Stomach (tissue), 9 donors: ENCODE measurements around the gene NXPE3. TPM values are rescaled to one million over a fixed set of nuclear protein-coding genes. Genes with fewer than 3 reads are reported as not detected.

Experiments used
- DNase-seq, 2 donors: peaks; one replicate each; pipeline versions ENCODE4 v3.0.0 to v3.0.0-alpha.2; 2013 to 2019
- H3K27ac ChIP-seq, 5 donors: fragments of 200-600 bp in 4 of 5; sonication (generic) in 4 of 5; one replicate each; pipeline ENCODE4 v1.5.1; 2013 to 2019; ENCODE audit warnings: mild to moderate bottlenecking in 1 of 5, moderate library complexity in 1 of 5
- H3K27me3 ChIP-seq, 3 donors: fragments of 200-600 bp; sonication (generic); one replicate each; pipeline ENCODE4 v1.5.1; 2017 to 2019; ENCODE audit warnings: mixed run types in 1 of 3
- H3K36me3 ChIP-seq, 4 donors: fragments of 200-600 bp; sonication (generic); 1 replicate in 3 of 4; 2 replicates in 1 of 4; pipeline ENCODE4 v1.5.1; 2016 to 2019
- H3K4me1 ChIP-seq, 4 donors: fragments of 200-600 bp; sonication (generic); one replicate each; pipeline ENCODE4 v1.5.1; 2016 to 2019
- H3K4me3 ChIP-seq, 4 donors: fragments of 200-600 bp; sonication (generic) in 3 of 4; one replicate each; pipeline ENCODE4 v1.5.1; 2016 to 2019; ENCODE audit warnings: mild to moderate bottlenecking in 1 of 4
- H3K9me3 ChIP-seq, 4 donors: fragments of 200-600 bp; sonication (generic); one replicate each; pipeline ENCODE4 v1.5.1; 2016 to 2019
- CTCF ChIP-seq, 7 experiments: fragments of 450-650 bp in 4 of 7; fragments of 200-600 bp in 3 of 7; sonication (generic) in 3 of 7; IDR thresholded peaks; one replicate each; pipeline ENCODE4 v1.5.1; 2016 to 2019; ENCODE audit warnings: antibody characterized with exemption in 7 of 7, control low read depth in 2 of 7, mild to moderate bottlenecking in 1 of 7
- EP300 ChIP-seq: sonication (generic); formaldehyde crosslinking; IDR thresholded peaks from one replicate; pipeline ENCODE4 v1.6.1; 2017; ENCODE audit warnings: antibody characterized with exemption
- POLR2A ChIP-seq, 4 donors: fragments of 450-650 bp; IDR thresholded peaks; one replicate each; pipeline ENCODE4 v1.6.1; 2016; ENCODE audit warnings: antibody characterized with exemption in 4 of 4, control low read depth in 2 of 4, mild to moderate bottlenecking in 1 of 4, moderate library complexity in 1 of 4
- POLR2AphosphoS5 ChIP-seq, 3 donors: sonication (generic); formaldehyde crosslinking; IDR thresholded peaks; one replicate each; pipeline ENCODE4 v1.6.1; 2016; ENCODE audit warnings: antibody characterized with exemption in 3 of 3
- WGBS, 5 donors: extraction: QIAGEN DNeasy Blood & Tissue Kit in 3 of 5; methylation state at CpG; one replicate each; pipeline versions ENCODE4 v1.1.5 to v1.1.7; 2013 to 2018; 5-methylcytosine and 5-hydroxymethylcytosine counted together
- intact Hi-C: fragments of 100-400 bp; cut with DNase I; formaldehyde crosslinking; loops from one replicate; pipeline ENCODE4 v1.15.1; 2023; ENCODE audit warnings: low total_unique reads
- polyA plus RNA-seq, 3 donors: library from polyadenylated mRNA; stranded (reverse); fragments of 200-250 nt; gene quantifications; one replicate each; pipeline ENCODE4 v1.2.3, GENCODE V29; 2013
- total RNA-seq, 5 donors: library from RNA; depleted of rRNA; stranded (reverse); fragments of >200 nt; gene quantifications; one replicate each; pipeline versions ENCODE4 v1.1.0 to v1.2.3, GENCODE V29; 2014 to 2016
- donor health status: healthy with polysubstance abuse.
- donor health status: Bipolar disorder and iron deficiency.
- donor health status: healthy.

NXPE3 gene
- total and polyA plus RNA-seq, 8 donors = 0.58 to 43.2 (median 6.0) TPM

GRCh38 chr3:101854608-101855304 lies 75.7 kb downstream of the NXPE3 start:
- no peaks in the 10 kb centered on the region for H3K27me3 ChIP-seq
- peak overlapping the region; percentile 60 to 100 (median 96) for H3K27ac ChIP-seq
- peaks cover 35 to 78% (median 62%) of the 10 kb centered on the region in 4 donors for H3K4me1 ChIP-seq
- no peaks in the 10 kb centered on the region for H3K9me3 ChIP-seq
- no peak for TF ChIP-seq CTCF (IDR thresholded peaks at IDR 0.05)
- peak in 2 of 3 donors; percentile 49 to 69 for TF ChIP-seq POLR2AphosphoS5 (IDR thresholded peaks at IDR 0.05)
- H3K4me3 ChIP-seq = peak overlapping the region in 2 of 4 donors; percentile 26 to 79
- H3K36me3 ChIP-seq = peaks cover 70 to 82% (median 80%) of the 10 kb centered on the region in 4 donors
- peak; percentile 55 to 71 for DNase-seq
- WGBS, 5 donors = 38 to 82% (median 42%) methylated on average over 2 of the region's 2 CpGs
- intact Hi-C loops = no loop called here

- intact Hi-C loops = no loop called here
- TF ChIP-seq POLR2A (IDR thresholded peaks at IDR 0.05) (no peak), EP300 (no peak), POLR2AphosphoS5 (IDR thresholded peaks at IDR 0.05) (peak in 1 of 3 donors; percentile 10)
These were observed 78.3 kb downstream of the NXPE3 start for GRCh38 chr3:101857301-101857741.

GRCh38 chr3:101858464-101859030 lies 79.5 kb downstream of the NXPE3 start:
- H3K27ac ChIP-seq = peak overlapping the region in 2 of 5 donors; percentile 30 to 41
- H3K9me3 ChIP-seq = no peaks in the 10 kb centered on the region
- intact Hi-C loops = no loop called here
- TF ChIP-seq EP300 = no peak
- peak in 1 of 3 donors; percentile 19 for TF ChIP-seq POLR2AphosphoS5 (IDR thresholded peaks at IDR 0.05)
- H3K27me3 ChIP-seq = no peaks in the 10 kb centered on the region
- DNase-seq = no peak
- H3K4me1 ChIP-seq = peaks cover 28 to 76% (median 45%) of the 10 kb centered on the region in 4 donors
- 60 to 71% (median 67%) methylated on average over 4 of the region's 4 CpGs for WGBS, 5 donors
- H3K36me3 ChIP-seq = peaks cover 69 to 94% (median 89%) of the 10 kb centered on the region in 4 donors
- peak overlapping the region in 1 of 4 donors; percentile 30 for H3K4me3 ChIP-seq

More at GRCh38 chr3:101857301-101857741, 78.3 kb downstream of the NXPE3 start:
- Histone ChIP-seq H3K27me3 (no peaks in the 10 kb centered on the region), H3K9me3 (no peaks in the 10 kb centered on the region), H3K36me3 (peaks cover 80 to 100% (median 100%) of the 10 kb centered on the region in 4 donors), H3K4me1 (peaks cover 35 to 89% (median 55%) of the 10 kb centered on the region in 4 donors), H3K27ac (peak overlapping the region in 4 of 5 donors; percentile 18 to 96 (median 44)), H3K4me3 (peak overlapping the region in 2 of 4 donors; percentile 26 to 30)
- 63 to 80% (median 67%) methylated on average over 8 of the region's 8 CpGs for WGBS, 5 donors
- DNase-seq = no peak

GRCh38 chr3:101859882-101860448 lies 81.0 kb downstream of the NXPE3 start:
- intact Hi-C loops = no loop called here
- Histone ChIP-seq H3K36me3 (peaks cover 56 to 80% (median 74%) of the 10 kb centered on the region in 4 donors), H3K4me1 (peaks cover 20 to 64% (median 32%) of the 10 kb centered on the region in 4 donors), H3K27ac (no peak overlapping the region), H3K9me3 (no peaks in the 10 kb centered on the region), H3K4me3 (no peak overlapping the region), H3K27me3 (no peaks in the 10 kb centered on the region)
- no peak for DNase-seq
- TF ChIP-seq POLR2A (IDR thresholded peaks at IDR 0.05) = no peak
- no peak for TF ChIP-seq EP300
- no peak for TF ChIP-seq POLR2AphosphoS5 (IDR thresholded peaks at IDR 0.05)
- no peak for TF ChIP-seq CTCF (IDR thresholded peaks at IDR 0.05)
- WGBS, 5 donors = 85 to 92% (median 90%) methylated on average over 5 of the region's 5 CpGs

GRCh38 chr3:101861212-101861788 lies 82.3 kb downstream of the NXPE3 start:
- peaks cover 43 to 67% (median 61%) of the 10 kb centered on the region in 4 donors for H3K36me3 ChIP-seq
- peak overlapping the region in 1 of 5 donors; percentile 21 for H3K27ac ChIP-seq
- H3K27me3 ChIP-seq = no peaks in the 10 kb centered on the region
- no peak for DNase-seq
- H3K4me1 ChIP-seq = peaks cover 12 to 62% (median 18%) of the 10 kb centered on the region in 4 donors
- H3K4me3 ChIP-seq = no peak overlapping the region
- intact Hi-C loops = no loop called here
- TF ChIP-seq POLR2A (IDR thresholded peaks at IDR 0.05) (no peak), POLR2AphosphoS5 (IDR thresholded peaks at IDR 0.05) (peak in 1 of 3 donors; percentile 6), EP300 (no peak)
- 74 to 79% (median 76%) methylated on average over 3 of the region's 3 CpGs for WGBS, 5 donors
- no peaks in the 10 kb centered on the region for H3K9me3 ChIP-seq
